Naive B cell (primary cell): ENCODE data around the gene ANXA6. TPM values are rescaled to one million over a fixed set of nuclear protein-coding genes. Genes with fewer than 3 reads are reported as not detected.

Experiments used
- ATAC-seq, 2 donors: fragments of 150-1000 bp; cut with Tn5 transposase; 2 replicates each; pipeline ENCODE4 v1.10.0; 2021; ENCODE audit warnings: low read depth in 2 of 2, mild to moderate bottlenecking in 2 of 2, moderate library complexity in 2 of 2
- DNase-seq: peaks from one replicate; pipeline ENCODE4 v3.0.0; 2022
- H3K27ac Mint-ChIP-seq, 6 donors: one replicate each; pipeline ENCODE4 v1.8.0; 2020 to 2022; ENCODE audit warnings: mild to moderate bottlenecking in 6 of 6, mixed read lengths in 6 of 6, moderate library complexity in 5 of 6, inconsistent platforms in 2 of 6
- H3K27me3 Mint-ChIP-seq, 3 donors: one replicate each; pipeline ENCODE4 v1.8.0; 2021 to 2022; ENCODE audit warnings: mixed read lengths in 3 of 3, mild to moderate bottlenecking in 1 of 3
- H3K36me3 Mint-ChIP-seq, 2 donors: one replicate each; pipeline ENCODE4 v1.8.0; 2020 to 2022; ENCODE audit warnings: mixed read lengths in 2 of 2, inconsistent platforms in 1 of 2, mild to moderate bottlenecking in 1 of 2
- H3K4me1 Mint-ChIP-seq, 3 donors: one replicate each; pipeline ENCODE4 v1.8.0; 2020 to 2022; ENCODE audit warnings: mixed read lengths in 3 of 3, inconsistent platforms in 1 of 3, mild to moderate bottlenecking in 1 of 3, moderate library complexity in 1 of 3
- H3K4me3 Mint-ChIP-seq, 8 donors: one replicate each; pipeline ENCODE4 v1.8.0; 2020 to 2022; ENCODE audit warnings: mild to moderate bottlenecking in 8 of 8, mixed read lengths in 8 of 8, moderate library complexity in 8 of 8, inconsistent platforms in 2 of 8
- H3K9me3 Mint-ChIP-seq, 7 donors: one replicate each; pipeline ENCODE4 v1.8.0; 2020 to 2022; ENCODE audit warnings: mixed read lengths in 7 of 7, mild to moderate bottlenecking in 5 of 7, inconsistent platforms in 2 of 7, moderate library complexity in 1 of 7
- polyA plus RNA-seq, 6 donors: library from polyadenylated mRNA; unstranded; fragments of 300-500 nt; fragmentation: Illumina TruSeq; gene quantifications; one replicate each; pipeline ENCODE4 v1.2.3, GENCODE V29; 2021; ENCODE audit warnings: low read depth in 6 of 6

Gene ANXA6
- polyA plus RNA-seq, 6 donors from 2014 or later, result 183 to 442 (median 326) TPM

GRCh38 chr5:151110122-151110681 lies 47.4 kb downstream of the ANXA6 start:
- peak in 1 of 2 donors; percentile 12 for ATAC-seq
- H3K36me3 Mint-ChIP-seq, result peaks cover 39 to 40% of the 10 kb centered on the region in 2 donors
- peaks cover 8 to 26% (median 20%) of the 10 kb centered on the region in 3 donors for H3K4me1 Mint-ChIP-seq
- peak overlapping the region in 2 of 6 donors; percentile 72 to 95 for H3K27ac Mint-ChIP-seq
- no peak overlapping the region for H3K4me3 Mint-ChIP-seq
- no peaks in the 10 kb centered on the region for H3K9me3 Mint-ChIP-seq
- no peaks in the 10 kb centered on the region for H3K27me3 Mint-ChIP-seq
- no peak for DNase-seq

DNA sequence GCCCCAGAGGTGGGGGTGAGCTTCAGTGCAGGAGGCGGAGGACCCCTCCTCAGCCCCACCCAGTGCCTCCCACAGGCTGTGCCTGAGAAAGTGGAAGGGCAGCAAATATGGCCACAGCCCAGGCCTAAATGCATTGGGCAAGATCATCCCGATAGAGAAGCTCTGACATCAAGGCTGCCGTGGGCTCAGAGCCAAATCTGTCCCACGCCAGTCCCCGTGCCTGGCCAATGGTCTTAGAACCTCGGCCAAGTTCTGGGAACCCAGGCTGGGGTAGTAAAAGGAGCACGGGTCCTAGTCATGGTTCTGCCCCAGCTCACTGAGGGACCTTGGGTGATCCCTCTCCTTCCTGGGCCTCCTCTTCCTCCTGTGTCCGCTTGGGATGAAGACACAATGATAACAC lies 49.0 kb downstream of the ANXA6 start:
- peaks cover 7 to 25% (median 15%) of the 10 kb centered on the region in 3 donors for H3K4me1 Mint-ChIP-seq
- H3K36me3 Mint-ChIP-seq, result peaks cover 33 to 43% of the 10 kb centered on the region in 2 donors
- DNase-seq (no peak), ATAC-seq (no peak)
- H3K27ac Mint-ChIP-seq, result peak overlapping the region in 1 of 6 donors; percentile 27
- H3K27me3 Mint-ChIP-seq, result no peaks in the 10 kb centered on the region
- H3K9me3 Mint-ChIP-seq, result no peaks in the 10 kb centered on the region
- no peak overlapping the region for H3K4me3 Mint-ChIP-seq

DNA sequence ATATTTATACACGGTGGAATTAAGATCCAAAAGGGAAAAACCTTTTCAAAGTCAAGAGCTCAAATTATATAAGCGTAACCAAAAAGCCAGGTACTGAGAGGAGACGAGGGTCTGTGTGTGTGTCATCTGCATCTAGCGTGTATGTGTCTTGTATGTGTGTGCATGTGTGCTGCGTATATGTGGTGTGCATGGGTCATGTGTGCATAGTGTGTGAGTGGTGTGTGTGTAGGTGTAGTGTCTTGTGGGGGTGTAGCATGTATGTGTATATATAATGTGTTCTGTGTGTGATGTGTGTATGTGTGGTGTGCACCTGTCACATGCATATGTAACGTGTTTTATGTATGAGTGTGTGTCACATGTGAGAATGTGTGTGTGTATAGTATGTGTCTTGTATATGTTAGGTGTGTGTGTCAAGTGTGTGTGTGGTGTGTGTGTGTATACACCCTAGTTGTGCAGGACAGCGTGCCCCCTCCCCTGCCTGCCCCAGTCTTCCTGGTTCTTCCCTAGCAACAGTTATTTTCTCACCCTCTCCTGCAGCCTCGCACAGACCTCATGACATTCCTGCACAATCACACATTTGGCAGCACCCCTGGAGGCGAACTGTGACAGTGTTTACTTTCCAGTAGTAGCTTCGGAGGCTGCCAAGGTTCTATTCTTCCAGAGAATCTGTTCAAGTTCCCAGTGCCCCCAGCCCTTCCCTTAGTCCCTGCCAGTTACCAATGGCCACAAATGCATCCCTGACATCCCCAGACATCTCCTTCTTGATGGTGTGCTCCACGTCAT lies 49.6 kb downstream of the ANXA6 start:
- no peak for DNase-seq
- no peaks in the 10 kb centered on the region for H3K27me3 Mint-ChIP-seq
- H3K9me3 Mint-ChIP-seq, result no peaks in the 10 kb centered on the region
- ATAC-seq, result no peak
- H3K36me3 Mint-ChIP-seq, result peaks cover 31 to 46% of the 10 kb centered on the region in 2 donors
- H3K4me1 Mint-ChIP-seq, result peaks cover 7 to 25% (median 15%) of the 10 kb centered on the region in 3 donors
- H3K27ac Mint-ChIP-seq, result peak overlapping the region in 1 of 6 donors; percentile 16
- H3K4me3 Mint-ChIP-seq, result no peak overlapping the region

- H3K36me3 Mint-ChIP-seq, result peaks cover 31 to 47% of the 10 kb centered on the region in 2 donors
- H3K9me3 Mint-ChIP-seq, result no peaks in the 10 kb centered on the region
- peaks cover 7 to 25% (median 15%) of the 10 kb centered on the region in 3 donors for H3K4me1 Mint-ChIP-seq
- DNase-seq, result no peak
- ATAC-seq, result no peak
- no peaks in the 10 kb centered on the region for H3K27me3 Mint-ChIP-seq
- peak overlapping the region in 1 of 6 donors; percentile 83 for H3K27ac Mint-ChIP-seq
- no peak overlapping the region for H3K4me3 Mint-ChIP-seq
These were observed 50.5 kb downstream of the ANXA6 start for GRCh38 chr5:151107084-151107483.

DNA sequence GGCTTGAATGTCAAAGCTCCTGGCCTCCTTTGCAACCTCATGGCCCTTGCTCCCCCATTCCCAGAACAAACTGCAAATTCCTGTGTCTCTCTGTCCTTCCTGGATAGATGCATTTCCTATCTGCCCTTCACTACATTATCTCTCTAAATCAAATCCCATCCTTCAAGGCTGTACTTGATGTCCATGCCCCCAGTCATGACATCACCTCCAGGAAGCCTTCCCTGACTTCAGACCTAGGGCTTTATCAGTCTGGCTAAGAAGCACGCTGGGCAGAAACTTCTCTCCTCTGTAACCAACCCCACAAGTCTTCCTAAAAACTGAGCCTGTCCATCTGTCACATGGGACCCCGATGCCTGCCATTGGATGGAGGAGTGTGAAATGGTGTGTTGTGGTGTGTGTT lies 51.1 kb downstream of the ANXA6 start:
- no peak for ATAC-seq
- H3K27me3 Mint-ChIP-seq, result no peaks in the 10 kb centered on the region
- H3K9me3 Mint-ChIP-seq, result no peaks in the 10 kb centered on the region
- DNase-seq, result no peak
- peaks cover 11 to 29% (median 20%) of the 10 kb centered on the region in 3 donors for H3K4me1 Mint-ChIP-seq
- peaks cover 31 to 52% of the 10 kb centered on the region in 2 donors for H3K36me3 Mint-ChIP-seq
- peak overlapping the region; percentile 5 to 84 (median 50) for H3K27ac Mint-ChIP-seq
- no peak overlapping the region for H3K4me3 Mint-ChIP-seq

GRCh38 chr5:151106043-151106442 lies 51.5 kb downstream of the ANXA6 start:
- Mint-ChIP-seq H3K4me3 (no peak overlapping the region), H3K4me1 (peaks cover 11 to 30% (median 20%) of the 10 kb centered on the region in 3 donors), H3K9me3 (no peaks in the 10 kb centered on the region), H3K36me3 (peaks cover 31 to 54% of the 10 kb centered on the region in 2 donors), H3K27ac (peak overlapping the region in 4 of 6 donors; percentile 5 to 66 (median 44)), H3K27me3 (no peaks in the 10 kb centered on the region)
- ATAC-seq (no peak), DNase-seq (no peak)

DNA sequence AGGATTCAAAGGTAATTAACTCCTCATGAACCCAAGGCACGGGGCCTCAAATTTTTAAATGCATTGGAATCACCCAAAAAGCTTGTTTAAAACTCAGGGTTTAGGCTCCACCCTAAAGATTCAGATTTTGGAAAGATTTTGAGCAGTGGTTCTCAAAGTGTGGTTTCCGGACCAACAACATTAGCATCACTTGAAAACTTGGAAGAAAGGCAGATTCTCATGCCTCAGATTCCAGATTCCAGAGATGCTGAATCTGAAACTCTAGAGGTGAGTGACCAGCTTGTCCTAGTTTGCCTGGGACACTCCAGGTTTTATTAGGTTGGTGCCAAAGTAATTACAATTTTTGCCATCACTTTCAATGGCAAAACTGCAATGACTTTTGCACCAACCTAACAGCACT lies 52.0 kb downstream of the ANXA6 start:
- Mint-ChIP-seq H3K4me1 (peaks cover 12 to 31% (median 20%) of the 10 kb centered on the region in 3 donors), H3K4me3 (no peak overlapping the region), H3K36me3 (peaks cover 30 to 58% of the 10 kb centered on the region in 2 donors), H3K27ac (peak overlapping the region in 1 of 6 donors; percentile 86), H3K27me3 (no peaks in the 10 kb centered on the region), H3K9me3 (peaks cover 0 to 2% (median 0%) of the 10 kb centered on the region in 7 donors)
- DNase-seq, result no peak
- ATAC-seq, result no peak

DNA sequence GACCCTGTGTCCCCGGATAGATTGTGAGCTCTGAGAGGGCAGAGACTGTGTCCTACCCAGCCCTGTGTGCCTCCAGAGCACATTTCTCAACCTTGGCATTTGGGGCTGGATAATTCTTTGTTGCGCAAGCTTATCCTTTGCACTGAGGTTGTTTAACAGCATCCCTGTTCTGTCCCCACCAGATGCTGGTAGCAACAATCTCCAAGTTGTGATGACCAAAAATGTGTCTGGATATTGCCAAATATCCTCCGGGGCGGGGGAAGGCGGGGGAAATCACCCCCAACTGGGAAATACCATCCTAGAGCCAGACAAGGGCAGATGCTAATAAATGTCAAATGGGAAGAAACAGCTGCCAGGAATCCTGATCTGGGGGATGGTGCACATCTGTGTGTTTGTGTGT lies 52.8 kb downstream of the ANXA6 start:
- peak overlapping the region in 1 of 6 donors; percentile 86 for H3K27ac Mint-ChIP-seq
- H3K4me1 Mint-ChIP-seq, result peaks cover 17 to 33% (median 23%) of the 10 kb centered on the region in 3 donors
- H3K27me3 Mint-ChIP-seq, result no peaks in the 10 kb centered on the region
- H3K36me3 Mint-ChIP-seq, result peaks cover 36 to 66% of the 10 kb centered on the region in 2 donors
- H3K4me3 Mint-ChIP-seq, result no peak overlapping the region
- ATAC-seq, result no peak
- H3K9me3 Mint-ChIP-seq, result peaks cover 0 to 2% (median 0%) of the 10 kb centered on the region in 7 donors
- DNase-seq, result no peak

DNA sequence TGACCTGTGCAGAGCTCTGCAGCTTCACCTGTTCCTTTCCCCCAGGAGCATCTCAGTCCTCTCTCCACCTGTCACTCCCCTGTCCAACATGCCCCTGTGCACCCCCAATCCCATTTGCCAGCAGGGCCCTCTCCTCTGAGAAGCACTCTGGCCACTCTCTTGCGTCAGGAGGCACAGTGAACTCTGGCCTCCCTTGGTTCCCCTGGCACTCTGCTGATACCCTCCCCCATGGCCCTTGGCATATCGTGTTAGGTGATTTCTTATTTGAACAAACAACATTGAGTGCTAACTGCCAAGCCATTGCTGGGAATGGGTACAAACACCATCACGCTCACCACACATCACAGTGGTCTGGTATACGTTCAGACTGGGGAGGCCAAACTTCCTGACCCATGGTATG lies 55.8 kb downstream of the ANXA6 start:
- Mint-ChIP-seq H3K4me3 (no peak overlapping the region), H3K9me3 (peaks cover 0 to 2% (median 0%) of the 10 kb centered on the region in 7 donors), H3K36me3 (peaks cover 18 to 43% of the 10 kb centered on the region in 2 donors), H3K27ac (peak overlapping the region in 3 of 6 donors; percentile 62 to 79 (median 66)), H3K4me1 (peaks cover 38 to 51% (median 48%) of the 10 kb centered on the region in 3 donors), H3K27me3 (no peaks in the 10 kb centered on the region)
- ATAC-seq (no peak), DNase-seq (no peak)

DNA sequence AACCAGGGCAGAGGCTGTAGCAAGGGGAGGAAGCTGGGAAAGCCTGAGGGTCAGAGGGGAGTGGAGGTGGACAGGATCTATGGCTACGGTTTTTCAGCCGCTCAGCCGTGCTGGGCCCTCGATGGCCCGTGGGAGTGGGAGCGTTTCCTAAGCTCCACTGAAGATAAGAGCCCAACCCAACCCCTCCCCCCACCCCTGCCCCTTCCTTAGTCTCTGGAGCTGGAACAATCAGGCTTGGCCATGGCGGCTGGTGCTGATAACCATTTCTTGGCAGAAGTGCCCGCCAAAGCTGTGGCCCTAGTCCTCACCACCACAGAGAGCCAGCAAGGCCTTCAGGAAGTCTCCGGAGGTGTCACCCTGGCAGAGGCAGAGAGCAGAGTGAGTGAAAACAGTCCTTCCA lies 56.4 kb downstream of the ANXA6 start:
- H3K27ac Mint-ChIP-seq, result peak overlapping the region in 3 of 6 donors; percentile 16 to 66 (median 64)
- H3K4me3 Mint-ChIP-seq, result no peak overlapping the region
- peaks cover 0 to 2% (median 0%) of the 10 kb centered on the region in 7 donors for H3K9me3 Mint-ChIP-seq
- DNase-seq (no peak), ATAC-seq (no peak)
- H3K27me3 Mint-ChIP-seq, result no peaks in the 10 kb centered on the region
- H3K4me1 Mint-ChIP-seq, result peaks cover 34 to 54% (median 45%) of the 10 kb centered on the region in 3 donors
- peaks cover 12 to 38% of the 10 kb centered on the region in 2 donors for H3K36me3 Mint-ChIP-seq

DNA sequence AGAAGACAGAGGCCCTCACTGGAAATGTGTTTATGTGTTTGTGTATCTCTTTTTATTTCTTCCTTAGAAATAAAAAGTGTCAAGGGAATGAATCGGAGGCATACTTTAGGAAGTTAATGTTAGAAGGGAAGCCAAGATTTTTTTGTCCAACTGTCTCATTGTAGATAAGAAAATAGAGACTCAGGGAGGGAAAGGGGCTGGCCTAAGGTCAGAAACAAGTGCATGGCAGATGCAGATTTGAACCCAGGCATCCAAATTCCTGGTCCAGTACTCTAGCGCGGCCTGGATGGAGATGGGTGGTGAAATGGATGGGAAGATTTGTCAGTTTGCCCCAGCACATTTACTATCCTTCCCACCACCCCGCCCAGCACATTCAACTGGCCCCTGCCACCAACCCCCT lies 56.9 kb downstream of the ANXA6 start:
- no peaks in the 10 kb centered on the region for H3K27me3 Mint-ChIP-seq
- H3K36me3 Mint-ChIP-seq, result peaks cover 10 to 36% of the 10 kb centered on the region in 2 donors
- H3K4me1 Mint-ChIP-seq, result peaks cover 37 to 58% (median 47%) of the 10 kb centered on the region in 3 donors
- no peak for ATAC-seq
- DNase-seq, result no peak
- peaks cover 0 to 2% (median 0%) of the 10 kb centered on the region in 7 donors for H3K9me3 Mint-ChIP-seq
- H3K4me3 Mint-ChIP-seq, result peak overlapping the region in 1 of 8 donors; percentile 8
- peak overlapping the region in 5 of 6 donors; percentile 16 to 92 (median 64) for H3K27ac Mint-ChIP-seq

- Mint-ChIP-seq H3K9me3 (peaks cover 0 to 2% (median 0%) of the 10 kb centered on the region in 7 donors), H3K27ac (peak overlapping the region; percentile 3 to 96 (median 92)), H3K36me3 (peaks cover 10 to 26% of the 10 kb centered on the region in 2 donors), H3K4me3 (peak overlapping the region in 2 of 8 donors; percentile 13 to 26), H3K27me3 (no peaks in the 10 kb centered on the region), H3K4me1 (peaks cover 54 to 78% (median 66%) of the 10 kb centered on the region in 3 donors)
- ATAC-seq (no peak), DNase-seq (no peak)
These were observed 58.8 kb downstream of the ANXA6 start for GRCh38 chr5:151098768-151099121.

DNA sequence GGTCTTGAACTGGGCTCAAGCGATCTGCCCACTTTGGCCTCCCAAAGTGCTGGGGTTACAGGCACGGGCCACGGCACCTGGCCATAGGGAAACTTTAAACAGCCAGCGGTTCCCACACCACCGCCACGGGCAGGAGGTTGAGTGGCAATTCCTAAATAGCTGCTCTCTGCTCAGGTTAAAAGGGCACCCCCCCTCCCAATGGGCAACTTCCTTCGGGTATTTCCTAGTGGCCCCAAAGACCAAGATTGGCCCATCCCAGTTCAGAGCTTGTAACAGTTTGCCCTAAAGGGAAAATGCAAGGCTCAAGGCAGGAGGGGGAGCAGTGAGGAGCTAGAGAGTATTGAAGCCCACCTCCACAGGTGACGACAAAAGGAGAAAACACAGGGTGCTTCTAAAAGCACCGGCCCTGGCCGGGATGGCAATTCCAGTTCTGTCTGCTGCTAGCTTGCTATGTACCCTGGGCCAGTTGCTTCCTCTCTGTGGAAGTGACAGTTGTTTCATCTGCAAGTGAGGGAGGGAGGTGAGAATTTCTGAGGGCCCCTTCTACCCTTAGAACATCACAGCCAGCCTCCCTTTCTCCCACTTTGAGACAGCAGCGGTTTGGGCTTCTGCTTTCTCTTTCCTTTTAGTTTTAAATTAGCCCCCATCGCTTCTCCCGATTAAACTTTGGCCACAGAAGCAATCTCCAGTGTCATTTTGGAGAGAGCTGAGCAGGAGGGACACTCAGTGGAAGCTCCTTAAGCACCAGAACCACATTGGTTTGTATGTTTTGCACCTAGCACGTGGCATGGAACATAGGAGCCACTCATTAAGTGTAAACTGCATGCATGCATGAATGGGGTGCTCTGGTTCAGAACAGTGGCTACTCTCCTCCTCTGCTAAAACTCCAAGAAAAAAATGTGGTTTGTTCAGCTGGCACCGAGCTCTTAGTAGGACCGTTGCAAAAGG lies 59.5 kb downstream of the ANXA6 start:
- Mint-ChIP-seq H3K27ac (peak overlapping the region; percentile 65 to 96 (median 92)), H3K4me1 (peaks cover 59 to 84% (median 72%) of the 10 kb centered on the region in 3 donors), H3K4me3 (peak overlapping the region in 3 of 8 donors; percentile 13 to 50 (median 29)), H3K36me3 (peaks cover 10 to 21% of the 10 kb centered on the region in 2 donors), H3K27me3 (no peaks in the 10 kb centered on the region), H3K9me3 (peaks cover 0 to 2% (median 0%) of the 10 kb centered on the region in 7 donors)
- DNase-seq (no peak), ATAC-seq (peak; percentile 13 to 30)
